HG03442 (cell line): ENCODE results near the gene TSGA10IP.
"Not testable (repeated sequence)": the region's sequence is repeated elsewhere in the genome, so short reads cannot be mapped to it uniquely, and the experiment has no call there.

Source experiments
- ATAC-seq: cut with Tn5 transposase; IDR thresholded peaks from one replicate; pipeline ENCODE4 v1.9.1; 2021; ENCODE audit warnings: mild to moderate bottlenecking, moderate library complexity; ENCODE audit not compliant: unreplicated experiment

TSGA10IP gene

GRCh38 chr11:65945941-65946558, 770 bp downstream of the TSGA10IP start:
- no peak for ATAC-seq

- no peak for ATAC-seq
These were observed 1.4 kb downstream of the TSGA10IP start for GRCh38 chr11:65946655-65947054.

GRCh38 chr11:65947133-65947532, 1.9 kb downstream of the TSGA10IP start:
- ATAC-seq = no peak

- no peak for ATAC-seq
These were observed 2.4 kb downstream of the TSGA10IP start for GRCh38 chr11:65947603-65948125.

GRCh38 chr11:65950711-65951110, 5.4 kb downstream of the TSGA10IP start:
- not testable (repeated sequence) for ATAC-seq

GRCh38 chr11:65951641-65952040, 6.4 kb downstream of the TSGA10IP start:
- not testable (repeated sequence) for ATAC-seq

GRCh38 chr11:65952052-65952521, 6.8 kb downstream of the TSGA10IP start:
- no peak for ATAC-seq

GRCh38 chr11:65953471-65953870, 8.2 kb downstream of the TSGA10IP start:
- ATAC-seq = no peak

- ATAC-seq = no peak
These were observed 9.5 kb downstream of the TSGA10IP start for GRCh38 chr11:65954771-65955170.

- no peak for ATAC-seq
These were observed 13.0 kb downstream of the TSGA10IP start for GRCh38 chr11:65958291-65958690.

- ATAC-seq = no peak
These were observed 13.6 kb downstream of the TSGA10IP start for GRCh38 chr11:65958774-65959420.

GRCh38 chr11:65960824-65961266, 15.6 kb downstream of the TSGA10IP start:
- no peak for ATAC-seq

- ATAC-seq = peak; percentile 81
These were observed 16.2 kb downstream of the TSGA10IP start, which contains the start of gene SART1 for GRCh38 chr11:65961267-65962140. TSS of gene SART1 (plus strand) at chr11:65961734. CDS start at chr11:65961781, 47 bp downstream.

- no peak for ATAC-seq
These were observed 16.9 kb downstream of the TSGA10IP start for GRCh38 chr11:65962141-65962564.

- ATAC-seq = no peak
These were observed 19.6 kb downstream of the TSGA10IP start for GRCh38 chr11:65964906-65965305.

- ATAC-seq = no peak
These were observed 20.9 kb downstream of the TSGA10IP start for GRCh38 chr11:65965986-65966762.

- ATAC-seq = no peak
These were observed 22.2 kb downstream of the TSGA10IP start for GRCh38 chr11:65967329-65967934.

GRCh38 chr11:65968600-65969482, 23.6 kb downstream of the TSGA10IP start:
- ATAC-seq = no peak

GRCh38 chr11:65972116-65972515, 26.8 kb downstream of the TSGA10IP start:
- no peak for ATAC-seq
